ENCODE data around the gene HOXD4.

DNA sequence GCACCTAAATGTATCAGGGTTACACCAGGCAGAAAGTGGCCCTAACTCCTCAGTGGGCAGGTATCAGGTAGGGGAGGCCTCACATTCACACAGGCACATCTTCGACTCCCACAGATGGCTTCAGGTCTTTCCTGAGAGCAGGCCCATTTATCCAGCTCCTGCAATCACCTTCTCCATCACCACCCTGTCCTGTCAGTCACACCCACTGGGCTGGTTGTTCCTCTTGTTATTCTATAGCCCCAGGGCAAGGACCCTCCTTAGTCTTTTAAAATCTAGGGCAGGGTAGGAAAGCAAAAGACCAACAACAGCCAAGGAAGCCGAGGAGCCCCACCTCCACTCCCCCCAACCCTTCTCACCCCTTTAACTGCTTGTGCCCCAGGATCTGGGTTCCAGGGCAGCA lies 9.1 kb upstream of the HOXD4 start:
- TF ChIP-seq, protein P1, sequence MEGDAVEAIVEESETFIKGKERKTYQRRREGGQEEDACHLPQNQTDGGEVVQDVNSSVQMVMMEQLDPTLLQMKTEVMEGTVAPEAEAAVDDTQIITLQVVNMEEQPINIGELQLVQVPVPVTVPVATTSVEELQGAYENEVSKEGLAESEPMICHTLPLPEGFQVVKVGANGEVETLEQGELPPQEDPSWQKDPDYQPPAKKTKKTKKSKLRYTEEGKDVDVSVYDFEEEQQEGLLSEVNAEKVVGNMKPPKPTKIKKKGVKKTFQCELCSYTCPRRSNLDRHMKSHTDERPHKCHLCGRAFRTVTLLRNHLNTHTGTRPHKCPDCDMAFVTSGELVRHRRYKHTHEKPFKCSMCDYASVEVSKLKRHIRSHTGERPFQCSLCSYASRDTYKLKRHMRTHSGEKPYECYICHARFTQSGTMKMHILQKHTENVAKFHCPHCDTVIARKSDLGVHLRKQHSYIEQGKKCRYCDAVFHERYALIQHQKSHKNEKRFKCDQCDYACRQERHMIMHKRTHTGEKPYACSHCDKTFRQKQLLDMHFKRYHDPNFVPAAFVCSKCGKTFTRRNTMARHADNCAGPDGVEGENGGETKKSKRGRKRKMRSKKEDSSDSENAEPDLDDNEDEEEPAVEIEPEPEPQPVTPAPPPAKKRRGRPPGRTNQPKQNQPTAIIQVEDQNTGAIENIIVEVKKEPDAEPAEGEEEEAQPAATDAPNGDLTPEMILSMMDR (IDR thresholded peaks at IDR 0.05), result no peak
- TF ChIP-seq POLR2A (IDR thresholded peaks at IDR 0.05), result no peak

Data from lower leg skin (tissue), 3 donors.